ENCODE measurements around the gene APOM.

Gene APOM

DNA sequence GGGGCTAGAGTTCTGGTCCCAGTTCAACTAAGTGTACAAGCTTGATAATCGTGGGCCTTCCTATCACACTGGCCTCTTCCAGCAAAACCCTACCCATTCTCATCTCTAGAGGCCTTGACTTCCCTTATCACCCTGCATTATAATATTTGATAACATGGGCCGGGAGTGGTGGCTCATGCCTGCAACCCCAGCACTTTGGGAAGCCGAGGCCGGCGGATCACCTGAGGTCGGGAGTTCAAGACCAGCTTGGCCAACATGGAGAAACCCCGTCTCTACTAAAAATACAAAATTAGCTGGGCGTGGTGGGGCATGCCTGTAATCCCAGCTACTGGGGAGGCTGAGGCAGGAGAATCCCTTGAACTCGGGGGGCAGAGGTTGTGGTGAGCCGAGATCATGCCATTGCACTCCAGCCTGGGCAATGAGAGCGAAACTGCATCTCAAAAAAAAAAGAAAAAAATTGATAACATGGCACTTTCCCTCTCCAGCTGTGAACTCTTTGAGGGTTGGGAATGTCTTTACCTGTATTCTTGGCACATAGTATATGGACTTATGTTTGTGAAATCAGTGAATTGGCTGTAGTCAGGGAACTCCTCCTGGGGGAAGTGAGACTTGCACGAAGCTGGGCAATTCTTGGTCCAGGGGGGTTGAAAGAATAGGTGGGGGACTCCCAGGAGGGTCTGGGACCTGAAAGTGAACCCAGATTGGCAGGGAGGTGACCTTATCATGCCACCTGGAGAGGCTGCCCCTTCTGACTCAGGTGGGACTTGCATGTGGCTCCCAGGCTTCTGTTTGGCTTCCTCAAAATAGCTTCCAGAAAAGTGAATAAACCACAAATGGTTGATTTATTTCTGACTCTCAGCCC lies 5.8 kb downstream of the APOM start (continued):
- TF ChIP-seq ZNF521 (tag by site-specific recombination; IDR thresholded peaks at IDR 0.05) (no peak), ZNF792 (tag by site-specific recombination; IDR thresholded peaks at IDR 0.05) (no peak), ZNF707 (tag by site-specific recombination; IDR thresholded peaks at IDR 0.05) (no peak), ZNF670 (tag by site-specific recombination; IDR thresholded peaks at IDR 0.05; ENCODE audit: low read depth) (no peak), ZNF146 (tag by site-specific recombination; IDR thresholded peaks at IDR 0.05) (no peak), KLF9 (tag by site-specific recombination; IDR thresholded peaks at IDR 0.05; ENCODE audit: low read depth) (0 out of 2 replicates have a peak, but pooled peaks have one; percentile 16), ZNF354C (tag by site-specific recombination; IDR thresholded peaks at IDR 0.05; ENCODE audit: borderline replicate concordance, low read depth) (no peak), PRDM1 (tag by site-specific recombination; IDR thresholded peaks at IDR 0.05) (peak; percentile 89), ZNF350 (tag by site-specific recombination; IDR thresholded peaks at IDR 0.05) (no peak), ZBTB8A (tag by site-specific recombination; IDR thresholded peaks at IDR 0.05) (no peak), ZNF530 (tag by site-specific recombination; IDR thresholded peaks at IDR 0.05; ENCODE audit: low read depth) (no peak), GFI1B (tag by site-specific recombination; IDR thresholded peaks at IDR 0.05) (no peak), ZNF214 (tag by site-specific recombination; IDR thresholded peaks at IDR 0.05; ENCODE audit: borderline replicate concordance) (no peak), GLIS2 (tag by site-specific recombination; IDR thresholded peaks at IDR 0.05) (no peak), BCL11A (tag by site-specific recombination; IDR thresholded peaks at IDR 0.05; ENCODE audit: low read depth) (no peak), ZNF776 (tag by site-specific recombination; IDR thresholded peaks at IDR 0.05; ENCODE audit: borderline replicate concordance) (no peak)
- TF ChIP-seq, protein P1, sequence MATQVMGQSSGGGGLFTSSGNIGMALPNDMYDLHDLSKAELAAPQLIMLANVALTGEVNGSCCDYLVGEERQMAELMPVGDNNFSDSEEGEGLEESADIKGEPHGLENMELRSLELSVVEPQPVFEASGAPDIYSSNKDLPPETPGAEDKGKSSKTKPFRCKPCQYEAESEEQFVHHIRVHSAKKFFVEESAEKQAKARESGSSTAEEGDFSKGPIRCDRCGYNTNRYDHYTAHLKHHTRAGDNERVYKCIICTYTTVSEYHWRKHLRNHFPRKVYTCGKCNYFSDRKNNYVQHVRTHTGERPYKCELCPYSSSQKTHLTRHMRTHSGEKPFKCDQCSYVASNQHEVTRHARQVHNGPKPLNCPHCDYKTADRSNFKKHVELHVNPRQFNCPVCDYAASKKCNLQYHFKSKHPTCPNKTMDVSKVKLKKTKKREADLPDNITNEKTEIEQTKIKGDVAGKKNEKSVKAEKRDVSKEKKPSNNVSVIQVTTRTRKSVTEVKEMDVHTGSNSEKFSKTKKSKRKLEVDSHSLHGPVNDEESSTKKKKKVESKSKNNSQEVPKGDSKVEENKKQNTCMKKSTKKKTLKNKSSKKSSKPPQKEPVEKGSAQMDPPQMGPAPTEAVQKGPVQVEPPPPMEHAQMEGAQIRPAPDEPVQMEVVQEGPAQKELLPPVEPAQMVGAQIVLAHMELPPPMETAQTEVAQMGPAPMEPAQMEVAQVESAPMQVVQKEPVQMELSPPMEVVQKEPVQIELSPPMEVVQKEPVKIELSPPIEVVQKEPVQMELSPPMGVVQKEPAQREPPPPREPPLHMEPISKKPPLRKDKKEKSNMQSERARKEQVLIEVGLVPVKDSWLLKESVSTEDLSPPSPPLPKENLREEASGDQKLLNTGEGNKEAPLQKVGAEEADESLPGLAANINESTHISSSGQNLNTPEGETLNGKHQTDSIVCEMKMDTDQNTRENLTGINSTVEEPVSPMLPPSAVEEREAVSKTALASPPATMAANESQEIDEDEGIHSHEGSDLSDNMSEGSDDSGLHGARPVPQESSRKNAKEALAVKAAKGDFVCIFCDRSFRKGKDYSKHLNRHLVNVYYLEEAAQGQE (tag by site-specific recombination; IDR thresholded peaks at IDR 0.05) = no peak
- TF ChIP-seq, protein P2, sequence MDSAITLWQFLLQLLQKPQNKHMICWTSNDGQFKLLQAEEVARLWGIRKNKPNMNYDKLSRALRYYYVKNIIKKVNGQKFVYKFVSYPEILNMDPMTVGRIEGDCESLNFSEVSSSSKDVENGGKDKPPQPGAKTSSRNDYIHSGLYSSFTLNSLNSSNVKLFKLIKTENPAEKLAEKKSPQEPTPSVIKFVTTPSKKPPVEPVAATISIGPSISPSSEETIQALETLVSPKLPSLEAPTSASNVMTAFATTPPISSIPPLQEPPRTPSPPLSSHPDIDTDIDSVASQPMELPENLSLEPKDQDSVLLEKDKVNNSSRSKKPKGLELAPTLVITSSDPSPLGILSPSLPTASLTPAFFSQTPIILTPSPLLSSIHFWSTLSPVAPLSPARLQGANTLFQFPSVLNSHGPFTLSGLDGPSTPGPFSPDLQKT (IDR thresholded peaks at IDR 0.05; ENCODE audit: borderline replicate concordance, low read depth, low read length) = no peak
- TF ChIP-seq, protein P3, sequence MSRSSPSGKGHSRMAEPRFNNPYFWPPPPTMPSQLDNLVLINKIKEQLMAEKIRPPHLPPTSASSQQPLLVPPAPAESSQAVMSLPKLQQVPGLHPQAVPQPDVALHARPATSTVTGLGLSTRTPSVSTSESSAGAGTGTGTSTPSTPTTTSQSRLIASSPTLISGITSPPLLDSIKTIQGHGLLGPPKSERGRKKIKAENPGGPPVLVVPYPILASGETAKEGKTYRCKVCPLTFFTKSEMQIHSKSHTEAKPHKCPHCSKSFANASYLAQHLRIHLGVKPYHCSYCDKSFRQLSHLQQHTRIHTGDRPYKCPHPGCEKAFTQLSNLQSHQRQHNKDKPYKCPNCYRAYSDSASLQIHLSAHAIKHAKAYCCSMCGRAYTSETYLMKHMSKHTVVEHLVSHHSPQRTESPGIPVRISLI (tag by site-specific recombination; IDR thresholded peaks at IDR 0.05) = no peak
- TF ChIP-seq, protein P4, sequence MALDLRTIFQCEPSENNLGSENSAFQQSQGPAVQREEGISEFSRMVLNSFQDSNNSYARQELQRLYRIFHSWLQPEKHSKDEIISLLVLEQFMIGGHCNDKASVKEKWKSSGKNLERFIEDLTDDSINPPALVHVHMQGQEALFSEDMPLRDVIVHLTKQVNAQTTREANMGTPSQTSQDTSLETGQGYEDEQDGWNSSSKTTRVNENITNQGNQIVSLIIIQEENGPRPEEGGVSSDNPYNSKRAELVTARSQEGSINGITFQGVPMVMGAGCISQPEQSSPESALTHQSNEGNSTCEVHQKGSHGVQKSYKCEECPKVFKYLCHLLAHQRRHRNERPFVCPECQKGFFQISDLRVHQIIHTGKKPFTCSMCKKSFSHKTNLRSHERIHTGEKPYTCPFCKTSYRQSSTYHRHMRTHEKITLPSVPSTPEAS (tag by site-specific recombination; IDR thresholded peaks at IDR 0.05) = no peak
- TF ChIP-seq, protein P5, sequence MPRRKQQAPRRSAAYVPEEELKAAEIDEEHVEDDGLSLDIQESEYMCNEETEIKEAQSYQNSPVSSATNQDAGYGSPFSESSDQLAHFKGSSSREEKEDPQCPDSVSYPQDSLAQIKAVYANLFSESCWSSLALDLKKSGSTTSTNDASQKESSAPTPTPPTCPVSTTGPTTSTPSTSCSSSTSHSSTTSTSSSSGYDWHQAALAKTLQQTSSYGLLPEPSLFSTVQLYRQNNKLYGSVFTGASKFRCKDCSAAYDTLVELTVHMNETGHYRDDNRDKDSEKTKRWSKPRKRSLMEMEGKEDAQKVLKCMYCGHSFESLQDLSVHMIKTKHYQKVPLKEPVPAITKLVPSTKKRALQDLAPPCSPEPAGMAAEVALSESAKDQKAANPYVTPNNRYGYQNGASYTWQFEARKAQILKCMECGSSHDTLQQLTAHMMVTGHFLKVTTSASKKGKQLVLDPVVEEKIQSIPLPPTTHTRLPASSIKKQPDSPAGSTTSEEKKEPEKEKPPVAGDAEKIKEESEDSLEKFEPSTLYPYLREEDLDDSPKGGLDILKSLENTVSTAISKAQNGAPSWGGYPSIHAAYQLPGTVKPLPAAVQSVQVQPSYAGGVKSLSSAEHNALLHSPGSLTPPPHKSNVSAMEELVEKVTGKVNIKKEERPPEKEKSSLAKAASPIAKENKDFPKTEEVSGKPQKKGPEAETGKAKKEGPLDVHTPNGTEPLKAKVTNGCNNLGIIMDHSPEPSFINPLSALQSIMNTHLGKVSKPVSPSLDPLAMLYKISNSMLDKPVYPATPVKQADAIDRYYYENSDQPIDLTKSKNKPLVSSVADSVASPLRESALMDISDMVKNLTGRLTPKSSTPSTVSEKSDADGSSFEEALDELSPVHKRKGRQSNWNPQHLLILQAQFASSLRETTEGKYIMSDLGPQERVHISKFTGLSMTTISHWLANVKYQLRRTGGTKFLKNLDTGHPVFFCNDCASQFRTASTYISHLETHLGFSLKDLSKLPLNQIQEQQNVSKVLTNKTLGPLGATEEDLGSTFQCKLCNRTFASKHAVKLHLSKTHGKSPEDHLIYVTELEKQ (tag by site-specific recombination; IDR thresholded peaks at IDR 0.05; ENCODE audit: borderline replicate concordance) = no peak

Data from HEK293 (cell line).